ENCODE results near the gene SNED1. TPM values are rescaled to one million over a fixed set of nuclear protein-coding genes. Genes with fewer than 3 reads are reported as not detected.

The SNED1 gene
- polyA plus RNA-seq, 1 experiment, result 3.9 TPM

DNA sequence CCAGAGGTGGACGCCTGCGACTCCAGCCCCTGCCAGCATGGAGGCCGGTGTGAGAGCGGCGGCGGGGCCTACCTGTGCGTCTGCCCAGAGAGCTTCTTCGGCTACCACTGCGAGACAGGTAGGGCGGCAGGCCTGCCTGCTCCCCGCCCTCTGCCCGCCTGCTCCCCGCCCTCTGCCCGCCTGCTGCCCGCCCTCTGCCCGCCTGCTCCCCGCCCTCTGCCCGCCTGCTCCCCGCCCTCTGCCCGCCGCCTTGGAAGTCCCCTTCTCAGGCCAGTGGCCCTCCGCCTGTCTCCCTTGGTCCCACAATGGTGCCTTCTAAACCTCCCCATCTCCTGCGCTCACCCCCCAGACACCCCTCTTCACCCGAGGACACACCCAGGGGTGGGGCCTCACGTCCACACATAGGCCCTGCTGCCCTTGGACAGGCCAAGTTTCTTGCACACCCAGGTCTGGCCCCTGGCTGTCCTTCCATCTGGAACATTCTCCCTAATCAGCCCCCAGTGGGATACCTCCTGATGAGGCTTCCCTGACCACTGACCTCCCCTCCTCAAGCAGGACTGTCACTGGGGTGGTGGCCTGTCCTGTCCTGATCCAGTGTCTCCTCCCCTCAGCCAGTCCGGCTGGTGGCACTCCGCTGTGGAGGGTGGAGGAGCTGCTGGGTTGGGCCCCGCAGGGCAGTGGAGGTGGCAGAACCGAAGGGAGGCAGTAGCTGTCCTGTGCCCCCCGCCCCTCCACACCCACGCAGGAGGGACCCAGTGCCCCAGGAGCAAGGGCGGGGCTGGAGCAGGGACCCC lies 65.8 kb downstream of the SNED1 start:
- CTCF ChIA-PET, result no interaction called here
- DNase-seq (ENCODE audit: low read depth), result no peak
- TF ChIP-seq, protein P1, sequence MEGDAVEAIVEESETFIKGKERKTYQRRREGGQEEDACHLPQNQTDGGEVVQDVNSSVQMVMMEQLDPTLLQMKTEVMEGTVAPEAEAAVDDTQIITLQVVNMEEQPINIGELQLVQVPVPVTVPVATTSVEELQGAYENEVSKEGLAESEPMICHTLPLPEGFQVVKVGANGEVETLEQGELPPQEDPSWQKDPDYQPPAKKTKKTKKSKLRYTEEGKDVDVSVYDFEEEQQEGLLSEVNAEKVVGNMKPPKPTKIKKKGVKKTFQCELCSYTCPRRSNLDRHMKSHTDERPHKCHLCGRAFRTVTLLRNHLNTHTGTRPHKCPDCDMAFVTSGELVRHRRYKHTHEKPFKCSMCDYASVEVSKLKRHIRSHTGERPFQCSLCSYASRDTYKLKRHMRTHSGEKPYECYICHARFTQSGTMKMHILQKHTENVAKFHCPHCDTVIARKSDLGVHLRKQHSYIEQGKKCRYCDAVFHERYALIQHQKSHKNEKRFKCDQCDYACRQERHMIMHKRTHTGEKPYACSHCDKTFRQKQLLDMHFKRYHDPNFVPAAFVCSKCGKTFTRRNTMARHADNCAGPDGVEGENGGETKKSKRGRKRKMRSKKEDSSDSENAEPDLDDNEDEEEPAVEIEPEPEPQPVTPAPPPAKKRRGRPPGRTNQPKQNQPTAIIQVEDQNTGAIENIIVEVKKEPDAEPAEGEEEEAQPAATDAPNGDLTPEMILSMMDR (IDR thresholded peaks at IDR 0.05; ENCODE audit: insufficient read depth, low read depth, low read length), result no peak
- Histone ChIP-seq H3K27me3 (ENCODE audit: control insufficient read depth, insufficient read depth, low read length) (no peaks in the 10 kb centered on the region), H3K36me3 (ENCODE audit: control insufficient read depth, insufficient read depth, low read length) (no peaks in the 10 kb centered on the region), H3K4me3 (ENCODE audit: low read depth, low read length) (no peak overlapping the region)
- POLR2A ChIA-PET, result no interaction called here

DNA sequence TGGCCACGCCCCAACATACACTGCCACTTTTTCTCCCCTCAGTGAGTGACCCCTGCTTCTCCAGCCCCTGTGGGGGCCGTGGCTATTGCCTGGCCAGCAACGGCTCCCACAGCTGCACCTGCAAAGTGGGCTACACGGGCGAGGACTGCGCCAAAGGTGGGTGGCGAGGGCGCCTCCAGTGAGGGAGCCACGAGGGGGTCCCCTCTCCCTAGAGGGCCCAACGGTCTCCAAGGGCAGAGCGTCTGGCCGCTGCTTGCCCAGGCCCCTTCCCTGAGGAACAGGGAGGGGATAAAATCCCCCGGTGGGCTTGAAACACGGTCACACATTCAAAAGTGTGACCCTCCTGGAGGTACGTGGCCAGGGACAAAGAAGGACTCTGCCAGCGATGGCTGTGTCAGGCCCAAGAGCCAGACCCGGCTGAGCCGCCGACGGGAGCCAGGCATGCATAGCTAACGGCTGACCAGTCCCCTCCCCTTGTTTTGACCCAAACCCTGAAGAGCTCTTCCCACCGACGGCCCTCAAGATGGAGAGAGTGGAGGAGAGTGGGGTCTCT lies 66.5 kb downstream of the SNED1 start:
- ChIA-PET POLR2A (no interaction called here), CTCF (interaction anchor here (2.5 kb wide), 1 partner anchor 13 kb away, joined by 13 read pairs; no protein-coding TSS in a partner anchor)
- TF ChIP-seq, protein P1 (IDR thresholded peaks at IDR 0.05; ENCODE audit: insufficient read depth, low read depth, low read length), result no peak
- no peaks in the 10 kb centered on the region for H3K36me3 ChIP-seq (ENCODE audit: control insufficient read depth, insufficient read depth, low read length)
- no peak overlapping the region for H3K4me3 ChIP-seq (ENCODE audit: low read depth, low read length)
- no peak for DNase-seq (ENCODE audit: low read depth)
- H3K27me3 ChIP-seq (ENCODE audit: control insufficient read depth, insufficient read depth, low read length), result no peaks in the 10 kb centered on the region

DNA sequence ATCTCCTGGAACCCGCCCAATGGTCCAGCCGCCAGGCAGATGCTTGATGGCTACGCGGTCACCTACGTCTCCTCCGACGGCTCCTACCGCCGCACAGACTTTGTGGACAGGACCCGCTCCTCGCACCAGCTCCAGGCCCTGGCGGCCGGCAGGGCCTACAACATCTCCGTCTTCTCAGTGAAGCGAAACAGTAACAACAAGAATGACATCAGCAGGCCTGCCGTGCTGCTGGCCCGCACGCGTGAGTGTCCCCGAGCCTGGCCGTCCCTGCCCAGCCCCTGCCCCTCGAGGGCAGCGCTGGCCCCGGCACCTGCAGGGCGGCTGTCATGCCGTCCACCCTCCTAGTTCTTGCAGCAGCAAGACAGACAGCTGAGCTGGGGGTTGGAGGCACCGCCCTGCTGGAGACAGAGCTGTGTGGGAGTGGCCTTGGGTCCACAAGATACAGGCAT lies 67.0 kb downstream of the SNED1 start:
- no peaks in the 10 kb centered on the region for H3K36me3 ChIP-seq (ENCODE audit: control insufficient read depth, insufficient read depth, low read length)
- H3K4me3 ChIP-seq (ENCODE audit: low read depth, low read length), result no peak overlapping the region
- ChIA-PET POLR2A (no interaction called here), CTCF (interaction anchor here (2.5 kb wide), 1 partner anchor 12 kb away, joined by 13 read pairs; no protein-coding TSS in a partner anchor)
- no peaks in the 10 kb centered on the region for H3K27me3 ChIP-seq (ENCODE audit: control insufficient read depth, insufficient read depth, low read length)
- no peak for DNase-seq (ENCODE audit: low read depth)
- TF ChIP-seq, protein P1 (IDR thresholded peaks at IDR 0.05; ENCODE audit: insufficient read depth, low read depth, low read length), result no peak

DNA sequence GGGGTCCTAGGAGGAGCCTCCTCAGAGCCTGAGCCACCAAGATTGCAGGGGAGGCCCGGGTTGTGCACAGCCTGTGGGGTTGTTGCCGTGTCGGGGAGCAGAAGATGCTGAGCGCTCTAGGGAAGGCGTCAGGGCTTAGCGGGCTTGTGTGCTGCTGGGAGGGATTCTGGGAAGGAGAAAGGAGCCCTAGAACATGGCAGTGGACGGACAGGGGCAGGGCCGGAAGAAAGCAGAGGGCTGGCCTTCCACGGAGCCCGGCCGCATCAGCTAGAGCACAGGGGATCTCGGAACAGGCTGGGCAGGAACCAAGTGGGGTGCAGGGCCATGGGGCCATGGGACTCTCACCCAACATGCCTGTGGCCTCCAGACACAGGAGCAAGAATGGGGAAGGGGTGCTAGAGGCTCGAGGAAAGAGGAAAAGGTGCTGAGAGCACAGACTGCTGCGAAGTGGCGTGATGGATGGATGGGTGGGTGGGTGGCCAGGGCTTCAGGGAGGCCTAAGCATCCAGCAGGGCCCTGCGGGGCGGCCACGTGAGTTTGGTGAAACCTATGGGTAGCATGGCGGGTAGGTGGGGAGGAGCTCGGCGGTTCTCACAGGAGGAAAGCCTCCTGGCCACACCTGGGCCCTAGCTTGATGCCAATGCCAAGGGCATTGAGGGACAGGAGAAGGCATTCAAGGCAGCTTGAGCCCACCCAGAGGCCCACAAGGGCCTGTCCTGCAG lies 67.9 kb downstream of the SNED1 start:
- no peak overlapping the region for H3K4me3 ChIP-seq (ENCODE audit: low read depth, low read length)
- no peak for DNase-seq (ENCODE audit: low read depth)
- CTCF ChIA-PET, result interaction anchor here (1.0 to 2.5 kb wide), 2 partner anchors 11 to 153 kb away, joined by 3 to 13 read pairs; no protein-coding TSS in a partner anchor
- TF ChIP-seq, protein P1 (IDR thresholded peaks at IDR 0.05; ENCODE audit: insufficient read depth, low read depth, low read length), result no peak
- H3K27me3 ChIP-seq (ENCODE audit: control insufficient read depth, insufficient read depth, low read length), result no peaks in the 10 kb centered on the region
- POLR2A ChIA-PET, result no interaction called here
- no peaks in the 10 kb centered on the region for H3K36me3 ChIP-seq (ENCODE audit: control insufficient read depth, insufficient read depth, low read length)

DNA sequence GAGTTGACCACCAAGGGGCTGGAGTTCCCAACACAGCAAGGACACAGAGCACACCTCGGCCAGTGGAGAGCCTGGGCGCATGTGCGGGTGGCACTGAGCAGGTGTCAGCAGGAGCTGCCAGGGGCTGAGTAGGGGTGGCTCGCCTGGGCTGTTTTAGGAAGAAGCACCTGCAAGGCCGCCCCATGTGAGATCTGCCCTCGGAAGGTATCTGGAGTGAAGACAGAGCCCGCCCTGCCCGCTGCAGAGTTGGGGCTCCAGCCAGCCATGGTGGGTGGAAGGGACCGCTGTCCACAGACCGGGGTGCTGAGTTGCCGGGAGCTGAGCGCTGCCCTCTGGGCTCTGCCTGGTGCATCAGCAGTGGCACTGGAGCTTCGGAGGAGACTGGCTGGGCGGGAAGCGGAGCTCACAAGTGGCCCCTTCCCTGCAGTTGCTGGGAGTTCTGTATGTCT lies 68.5 kb downstream of the SNED1 start:
- ChIA-PET POLR2A (no interaction called here), CTCF (interaction anchor here (1.0 to 2.5 kb wide), 2 partner anchors 11 to 153 kb away, joined by 3 to 13 read pairs; no protein-coding TSS in a partner anchor)
- Histone ChIP-seq H3K4me3 (ENCODE audit: low read depth, low read length) (no peak overlapping the region), H3K36me3 (ENCODE audit: control insufficient read depth, insufficient read depth, low read length) (no peaks in the 10 kb centered on the region), H3K27me3 (ENCODE audit: control insufficient read depth, insufficient read depth, low read length) (no peaks in the 10 kb centered on the region)
- no peak for DNase-seq (ENCODE audit: low read depth)
- TF ChIP-seq, protein P1 (IDR thresholded peaks at IDR 0.05; ENCODE audit: insufficient read depth, low read depth, low read length), result 0 out of 2 replicates have a peak, but pooled peaks have one; percentile 8

Data from BJ (cell line).